HG02610 (cell line): ENCODE data around the gene LRP3.

Experiments used
- ATAC-seq: cut with Tn5 transposase; IDR thresholded peaks from one replicate; pipeline ENCODE4 v1.9.1; 2021; ENCODE audit warnings: mild to moderate bottlenecking, moderate library complexity; ENCODE audit not compliant: unreplicated experiment

Gene LRP3

GRCh38 chr19:33251076-33251475, 56.9 kb downstream of the LRP3 start:
- ATAC-seq: no peak

GRCh38 chr19:33251526-33252090, 57.5 kb downstream of the LRP3 start:
- ATAC-seq: no peak

- ATAC-seq: no peak
These were observed 58.4 kb downstream of the LRP3 start for GRCh38 chr19:33252418-33252962.

GRCh38 chr19:33252971-33253370, 58.8 kb downstream of the LRP3 start:
- no peak for ATAC-seq

DNA sequence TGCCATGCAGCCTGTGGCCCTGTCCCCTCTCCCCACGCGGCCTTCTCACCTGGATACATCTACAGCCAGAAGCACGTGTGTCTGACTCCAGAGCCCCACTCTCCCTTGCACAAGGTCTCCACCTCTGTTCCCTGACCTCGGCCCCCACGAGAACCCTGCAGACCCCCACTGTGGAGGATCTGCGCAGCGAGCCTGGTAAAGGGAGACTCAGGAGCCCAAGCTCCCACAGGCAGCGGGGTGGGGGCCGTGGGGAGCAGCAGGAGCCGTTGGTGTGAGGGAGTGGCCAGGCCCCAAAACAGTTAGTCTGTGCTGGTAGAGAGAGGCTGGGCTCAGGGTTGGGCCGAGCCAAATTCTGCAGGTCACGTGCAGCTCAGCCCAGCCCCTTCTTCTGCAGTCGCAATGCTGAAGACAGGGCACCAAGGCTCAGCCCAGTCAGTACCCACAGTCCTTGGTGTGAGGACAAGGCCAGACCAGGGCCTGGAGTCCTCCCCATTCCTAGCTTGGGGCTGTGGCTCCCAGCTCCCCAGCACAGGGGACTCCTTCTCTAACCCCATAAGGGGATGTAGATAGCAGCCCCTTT, 60.2 kb downstream of the LRP3 start:
- no peak for ATAC-seq

DNA sequence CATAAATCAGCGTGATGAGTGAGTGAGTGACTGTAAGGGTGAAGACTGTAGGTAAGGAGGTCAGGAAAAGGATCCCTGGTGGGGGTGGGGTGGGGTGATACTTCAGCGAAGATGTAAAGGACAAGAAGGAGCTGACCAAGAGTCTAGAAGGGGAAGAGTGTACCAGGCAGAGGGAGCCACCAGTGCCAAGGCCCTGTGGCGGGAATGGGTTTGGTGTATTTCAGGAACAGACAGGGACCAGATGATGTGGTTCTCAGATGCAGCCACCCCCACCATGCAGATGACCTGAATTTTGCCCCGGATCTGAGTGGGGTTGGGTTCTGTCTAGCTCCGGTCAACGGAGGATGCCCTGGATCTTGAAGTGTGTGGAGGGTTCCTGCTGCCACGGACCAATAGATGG, 61.7 kb downstream of the LRP3 start:
- ATAC-seq: no peak

GRCh38 chr19:33256261-33256660, 62.1 kb downstream of the LRP3 start:
- no peak for ATAC-seq

- ATAC-seq: no peak
These were observed 63.7 kb downstream of the LRP3 start for GRCh38 chr19:33257828-33258227.
